ENCODE data around the gene TREML4.
"Not testable (repeated sequence)": the region's sequence is repeated elsewhere in the genome, so short reads cannot be mapped to it uniquely, and the experiment has no call there.

Gene TREML4

DNA sequence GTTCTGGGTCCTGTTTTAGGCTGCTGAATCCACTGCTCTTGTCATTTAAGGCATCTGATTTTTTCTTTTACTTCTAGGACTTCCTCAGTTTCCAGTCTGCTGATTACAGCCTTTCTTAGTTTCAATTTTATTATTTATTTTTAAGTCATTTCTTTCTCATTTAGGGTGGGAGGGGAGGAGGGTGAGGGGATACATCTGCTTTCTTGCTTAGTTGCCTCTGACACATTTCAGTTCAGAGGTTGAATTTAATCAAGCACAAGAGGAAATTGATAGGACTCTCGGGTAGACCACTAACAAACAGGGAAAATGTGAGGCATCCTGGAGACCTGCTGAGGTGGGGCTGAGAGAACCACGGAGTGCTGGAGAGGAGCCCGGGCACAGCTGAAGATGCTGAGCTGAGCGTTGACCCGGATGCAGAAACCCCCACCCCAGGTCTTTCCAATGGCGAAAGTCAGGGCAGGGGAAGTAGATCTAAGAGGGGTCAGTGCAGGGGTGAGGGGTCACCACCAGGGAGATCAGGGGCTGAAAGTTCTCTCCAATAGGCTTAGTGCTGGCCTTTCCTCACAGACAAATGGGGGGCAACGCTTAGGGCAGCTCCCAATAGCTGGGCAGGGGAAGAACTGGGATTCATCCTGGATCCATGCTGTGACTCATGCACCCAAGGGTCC is 19.6 kb upstream of the TREML4 start:
- no peak for DNase-seq (ENCODE audit: low spot score)

DNA sequence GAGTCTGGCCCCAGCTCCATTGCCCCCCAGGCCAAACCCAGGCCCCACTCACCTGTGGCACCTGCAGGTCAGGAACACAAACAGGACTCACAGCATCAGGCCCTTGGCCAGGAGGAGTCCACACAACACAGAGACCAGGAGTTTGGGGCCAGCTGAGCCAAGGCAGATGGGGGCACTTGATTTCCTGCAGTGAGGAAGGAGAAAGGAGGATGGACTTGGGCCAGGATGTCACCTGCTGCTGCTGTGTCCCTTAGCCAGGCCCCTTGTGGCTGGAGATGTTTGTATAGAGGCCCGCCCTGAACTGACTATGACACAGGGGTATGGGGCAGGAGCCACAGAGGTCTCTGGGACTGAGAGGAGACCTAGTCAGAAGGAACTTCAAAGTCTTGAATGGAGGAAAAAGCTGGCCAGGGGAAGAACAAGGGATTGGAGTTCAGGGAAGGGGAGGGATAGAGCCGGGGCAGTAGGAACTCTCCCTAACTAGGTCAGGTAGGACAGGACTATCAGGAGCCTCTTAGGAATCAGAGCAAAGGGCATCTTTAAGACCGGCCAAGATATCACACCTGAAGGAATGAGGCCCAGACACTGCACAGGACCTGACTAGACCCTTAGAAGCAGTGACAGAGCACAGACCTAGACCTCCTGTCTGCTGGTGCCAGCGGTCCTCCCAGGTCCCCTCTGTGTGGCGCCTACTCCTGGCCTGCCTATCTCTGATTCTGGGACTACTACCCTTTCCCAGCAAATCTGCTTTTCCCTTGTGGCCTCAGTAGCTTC is 18.4 kb upstream of the TREML4 start:
- no peak for DNase-seq (ENCODE audit: low spot score)

DNA sequence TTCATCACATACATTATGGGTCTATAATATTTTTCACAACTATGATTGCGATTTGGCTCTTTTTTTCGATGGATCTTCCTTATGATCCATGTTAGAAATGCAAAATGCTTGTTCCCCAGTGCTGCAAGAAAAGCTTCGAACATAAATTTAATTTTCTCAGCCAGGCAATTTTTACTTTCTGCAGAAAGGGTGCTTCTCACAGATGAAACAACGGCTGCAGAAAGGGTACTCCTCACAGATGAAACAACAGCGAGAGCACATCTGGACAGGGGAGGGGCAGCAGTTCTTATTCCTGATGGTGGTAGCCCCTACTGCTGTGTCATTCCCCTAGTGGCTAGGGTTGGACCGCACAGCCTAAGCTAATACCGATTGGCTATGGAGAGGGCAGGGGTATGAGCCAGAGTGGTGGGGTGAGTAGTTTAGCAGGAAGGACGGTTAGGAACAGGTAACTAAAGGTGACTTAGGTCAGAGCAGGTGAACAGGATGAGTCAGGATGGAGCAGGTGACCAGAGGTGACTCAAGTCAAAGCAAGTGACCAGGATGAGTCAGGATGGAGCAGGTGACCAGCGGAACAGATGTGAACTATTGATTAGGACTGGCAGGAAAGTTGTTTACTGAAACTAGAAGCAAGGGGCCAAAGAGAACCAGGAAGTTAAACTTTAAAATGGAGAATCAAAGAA is 13.4 kb upstream of the TREML4 start:
- DNase-seq (ENCODE audit: low spot score) = no peak

DNA sequence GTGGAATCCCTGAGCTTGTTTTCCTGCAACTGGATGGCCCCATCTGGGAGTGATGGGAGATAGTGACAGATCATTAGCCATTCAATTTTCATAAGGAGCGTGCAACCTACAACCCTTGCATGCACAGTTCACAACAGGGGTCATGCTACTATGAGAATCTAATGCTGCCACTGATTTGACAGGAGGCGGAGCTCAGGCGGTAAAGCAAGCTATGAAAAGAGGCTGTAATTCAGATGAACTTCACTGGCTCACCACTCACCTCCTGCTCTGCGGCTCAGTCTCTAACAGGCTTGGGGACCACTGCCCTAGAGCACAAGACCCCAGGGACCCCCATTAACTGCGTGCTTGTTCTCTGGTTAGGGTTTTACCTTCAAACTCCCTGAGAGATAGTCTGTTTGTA is 12.4 kb upstream of the TREML4 start:
- DNase-seq (ENCODE audit: low spot score) = no peak

DNA sequence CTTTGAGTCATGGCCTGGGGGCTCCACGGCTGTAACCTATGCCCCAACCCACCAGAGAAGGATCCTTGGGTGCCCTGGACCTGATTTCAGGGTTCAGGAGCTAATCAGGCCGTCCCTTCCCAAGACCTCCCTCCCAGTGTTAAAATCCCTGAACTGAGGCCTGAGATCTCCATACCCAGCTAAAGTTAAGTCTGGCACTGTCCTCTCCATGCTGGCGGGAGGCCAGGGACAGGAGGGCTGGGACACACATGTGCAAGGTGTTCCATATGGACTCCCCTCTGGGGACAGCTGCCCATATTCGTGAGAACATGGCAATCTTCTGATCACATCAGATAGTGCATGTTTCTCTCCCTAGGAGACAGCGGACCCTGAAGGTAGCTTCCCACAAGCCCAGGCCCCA is 11.5 kb upstream of the TREML4 start:
- no peak for DNase-seq (ENCODE audit: low spot score)

DNA sequence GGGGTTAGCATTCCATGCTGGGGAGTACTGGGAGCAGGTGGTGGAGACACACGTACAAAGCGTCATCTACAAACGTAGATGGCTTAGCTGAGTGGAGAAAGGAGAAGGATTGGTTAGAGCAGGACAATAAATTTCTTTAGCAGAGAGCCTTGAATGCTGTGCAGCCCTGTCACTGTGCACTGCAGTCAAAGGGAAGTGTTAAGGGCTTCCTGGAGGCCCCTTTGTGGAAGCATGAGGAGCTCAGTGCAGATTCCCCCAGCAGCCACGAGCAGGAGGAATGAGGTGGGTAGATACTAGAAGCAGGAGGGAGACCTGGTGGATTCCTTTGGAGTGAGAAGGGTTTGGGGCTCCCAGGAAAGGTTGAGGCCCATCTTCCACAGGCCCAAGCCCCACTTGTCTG is 6.1 kb upstream of the TREML4 start:
- no peak for DNase-seq (ENCODE audit: low spot score)

DNA sequence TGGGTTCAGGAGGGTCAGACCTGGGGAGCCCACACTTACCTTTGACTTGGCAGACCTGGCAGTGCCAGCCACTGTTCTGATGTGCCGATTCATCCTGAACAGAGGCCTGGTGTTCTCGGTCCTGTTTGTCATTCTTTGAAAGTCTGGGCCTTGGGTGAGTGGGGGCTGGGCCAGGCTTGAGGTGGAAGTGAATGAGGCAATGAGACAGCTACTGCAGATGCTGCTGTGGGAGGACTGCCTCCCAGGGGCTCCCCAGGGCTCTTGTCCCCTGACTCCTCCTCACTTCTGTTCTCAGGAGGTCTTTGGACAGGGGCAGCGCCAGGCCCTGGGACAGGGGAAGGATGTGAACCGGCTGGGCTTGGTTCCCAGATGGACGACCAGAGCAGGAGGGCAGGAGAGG is 5.6 kb upstream of the TREML4 start:
- DNase-seq (ENCODE audit: low spot score) = no peak

DNA sequence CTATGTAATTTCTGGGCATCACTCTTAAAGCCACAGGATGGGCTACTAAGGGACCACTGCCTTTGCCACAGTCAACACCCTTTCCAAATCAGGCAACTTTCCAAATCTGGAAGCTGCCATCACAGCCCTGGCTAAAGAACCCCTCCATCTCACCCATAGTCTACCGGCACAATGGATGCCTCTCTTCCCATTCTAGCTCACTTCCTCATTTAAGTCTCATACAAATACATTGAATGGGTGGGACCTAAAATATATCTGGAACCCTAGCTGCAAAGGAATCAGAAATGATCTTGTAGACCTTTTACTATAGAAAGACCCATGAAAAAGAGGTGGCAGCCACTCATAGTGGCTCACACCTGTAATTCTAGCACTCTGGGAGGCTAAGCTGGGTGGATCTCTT is 3.3 kb upstream of the TREML4 start:
- DNase-seq (ENCODE audit: low spot score) = no peak

DNA sequence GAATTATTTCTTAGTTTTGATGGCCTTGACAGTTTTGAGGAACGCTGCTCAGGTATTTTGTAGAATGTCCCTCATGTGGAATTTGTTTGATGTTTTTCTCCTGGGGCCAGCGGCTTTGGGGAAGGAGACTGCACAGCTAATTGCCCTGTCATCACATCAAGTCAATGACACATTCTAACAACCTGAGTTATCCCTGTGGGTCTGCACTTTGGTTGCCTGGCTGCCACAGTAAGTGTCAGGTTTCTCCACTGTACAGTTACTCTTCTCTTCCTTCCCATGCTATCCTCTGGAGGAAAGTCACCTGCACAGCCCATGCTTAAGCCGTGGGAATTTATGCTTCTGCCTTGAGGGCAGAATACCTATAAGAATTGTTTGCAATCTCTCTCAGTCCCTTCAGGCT is 1.4 kb upstream of the TREML4 start:
- no peak for DNase-seq (ENCODE audit: low spot score)

DNA sequence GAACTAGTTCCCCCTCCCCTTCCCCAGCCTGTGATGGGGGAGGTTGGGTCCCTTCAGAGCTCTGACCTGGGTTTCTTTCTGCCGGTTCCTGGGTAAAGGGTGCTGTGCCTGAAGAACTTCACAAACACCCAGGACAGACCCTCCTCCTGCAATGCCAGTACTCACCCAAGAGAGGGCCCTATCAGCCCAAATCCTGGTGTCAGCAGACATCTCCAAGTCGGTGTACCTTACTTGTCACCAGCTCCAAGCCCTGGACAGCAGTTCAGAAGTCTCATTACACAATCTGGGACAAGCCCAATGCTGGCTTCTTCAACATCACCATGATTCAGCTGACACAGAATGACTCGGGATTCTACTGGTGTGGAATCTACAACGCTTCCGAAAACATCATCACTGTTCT is 467 bp downstream of the TREML4 start:
- no peak for DNase-seq (ENCODE audit: low spot score)

DNA sequence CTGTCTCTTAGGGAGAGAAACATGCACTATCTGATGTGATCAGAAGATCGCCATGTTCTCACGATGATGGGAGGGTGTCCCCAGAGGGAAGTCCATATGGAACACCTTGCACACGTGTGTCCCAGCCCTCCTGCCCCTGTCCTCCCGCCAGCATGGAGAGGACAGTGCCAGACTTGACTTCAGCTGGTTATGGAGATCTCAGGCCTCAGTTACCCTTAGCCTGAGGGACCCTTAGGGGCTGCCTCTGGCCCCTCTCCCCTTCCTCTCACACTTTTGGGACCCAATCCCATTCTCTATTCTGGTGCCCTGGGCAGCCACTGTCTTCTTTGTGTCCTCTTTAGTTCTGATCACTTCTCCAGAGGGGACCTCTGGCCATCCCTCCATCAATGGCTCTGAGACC is 1.6 kb downstream of the TREML4 start:
- DNase-seq (ENCODE audit: low spot score) = no peak

DNA sequence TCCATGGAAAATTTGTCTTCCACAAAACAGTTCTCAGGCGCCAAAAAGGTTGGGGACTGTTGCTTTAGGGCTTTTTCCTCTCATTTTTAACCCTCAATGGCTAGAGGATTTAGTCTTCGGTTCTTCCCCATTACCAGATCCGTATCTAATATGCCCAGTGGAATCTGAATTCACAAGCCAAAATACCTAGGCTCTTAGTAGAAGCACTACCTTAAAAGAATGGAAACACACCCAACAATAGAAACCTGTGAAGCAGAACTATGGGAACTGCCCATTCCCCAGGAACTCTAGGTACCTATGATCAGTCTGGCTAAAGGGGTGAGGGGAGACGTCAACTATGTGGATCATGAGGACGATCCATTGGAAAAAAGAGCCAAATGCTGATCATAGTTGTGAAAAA is 3.1 kb downstream of the TREML4 start:
- DNase-seq (ENCODE audit: low spot score) = no peak

DNA sequence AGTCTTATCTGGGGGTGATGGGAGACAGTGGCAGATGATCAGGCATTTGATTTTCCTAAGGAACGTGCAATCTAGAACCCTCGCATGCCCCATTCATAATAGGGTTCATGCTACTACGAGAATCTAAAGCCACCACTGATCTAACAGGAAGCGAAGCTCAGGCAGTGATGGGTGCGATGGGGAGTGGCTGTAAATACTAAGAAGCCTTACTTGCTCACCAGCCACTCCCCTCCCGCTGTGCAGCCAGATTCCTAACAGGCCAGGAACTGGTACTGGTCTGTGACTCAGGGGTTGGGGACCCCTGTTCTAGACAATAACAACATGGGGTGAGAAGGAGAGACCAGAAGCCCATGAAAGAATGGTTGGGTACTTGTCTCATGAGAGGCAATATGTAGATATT is 4.5 kb downstream of the TREML4 start:
- no peak for DNase-seq (ENCODE audit: low spot score)

DNA sequence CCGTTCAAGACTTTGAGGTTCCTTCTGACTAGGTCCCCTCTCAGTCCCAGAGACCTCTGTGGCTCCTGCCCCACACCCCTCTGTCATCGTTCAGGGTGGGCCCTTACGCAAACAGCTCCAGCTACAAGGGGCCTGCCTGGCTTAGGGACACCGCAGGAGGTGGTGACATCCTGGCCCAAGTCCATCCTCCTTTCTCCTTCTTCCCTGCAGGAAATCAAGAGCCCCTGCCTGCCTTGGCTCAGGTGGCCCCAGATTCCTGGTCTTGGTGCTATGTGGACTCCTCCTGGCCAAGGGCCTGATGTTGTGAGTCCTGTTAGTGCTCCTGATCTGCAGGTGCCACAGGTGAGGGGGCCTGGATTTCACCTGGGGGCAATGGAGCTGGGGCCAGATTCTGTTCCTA is 8.1 kb downstream of the TREML4 start:
- DNase-seq (ENCODE audit: low spot score) = no peak

DNA sequence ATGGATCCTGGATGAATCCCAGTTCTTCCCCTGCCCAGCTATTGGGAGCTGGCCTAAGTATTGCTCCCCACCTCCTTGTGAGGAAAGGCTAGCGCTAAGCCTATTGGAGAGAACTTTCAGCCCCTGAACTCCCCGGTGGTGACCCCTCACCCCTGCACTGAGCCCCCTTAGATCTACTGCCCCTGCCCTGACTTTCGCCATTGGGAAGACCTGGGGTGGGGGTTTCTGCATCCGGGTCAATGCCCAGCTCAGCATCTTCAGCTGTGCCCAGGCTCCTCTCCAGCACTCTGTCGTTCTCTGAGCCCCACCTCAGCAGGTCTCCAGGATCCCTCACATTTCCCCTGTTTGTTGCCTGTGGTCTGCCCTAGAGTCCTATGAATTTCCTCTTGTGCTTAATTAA is 9.0 kb downstream of the TREML4 start:
- no peak for DNase-seq (ENCODE audit: low spot score)

DNA sequence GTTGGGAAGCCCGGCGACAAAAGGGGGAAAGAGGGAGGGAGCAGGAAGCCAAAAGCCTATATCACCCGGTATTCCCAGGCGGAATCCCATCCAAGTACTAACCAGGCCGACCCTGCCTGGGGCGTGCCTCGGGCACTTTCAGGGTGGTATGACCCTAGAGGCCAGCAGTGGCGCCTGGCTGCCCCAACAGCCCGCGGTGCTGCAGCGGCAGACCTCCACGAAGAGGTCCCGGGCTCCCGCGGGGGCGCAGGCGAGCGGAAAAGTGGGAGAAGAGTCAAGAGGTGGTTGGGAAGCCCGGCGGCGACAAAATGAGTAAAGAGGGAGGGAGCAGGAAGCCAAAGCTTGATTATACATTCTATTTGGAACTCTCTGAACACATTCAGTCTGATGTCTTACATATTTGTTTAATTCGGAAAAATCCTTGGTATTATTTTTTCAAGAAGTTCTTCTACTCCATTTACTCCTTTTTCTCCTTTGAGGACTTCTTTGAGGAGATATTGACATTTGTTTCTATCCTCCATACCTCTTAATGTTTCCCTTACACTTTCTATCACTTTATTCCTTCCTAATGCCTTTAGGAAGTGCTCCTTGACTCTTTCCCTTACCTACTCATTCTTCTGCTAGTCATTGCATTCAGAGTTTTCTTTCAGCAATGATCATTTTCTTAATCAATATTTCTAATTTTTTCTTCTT is 11.5 kb downstream of the TREML4 start:
- DNase-seq (ENCODE audit: low spot score) = no peak

DNA sequence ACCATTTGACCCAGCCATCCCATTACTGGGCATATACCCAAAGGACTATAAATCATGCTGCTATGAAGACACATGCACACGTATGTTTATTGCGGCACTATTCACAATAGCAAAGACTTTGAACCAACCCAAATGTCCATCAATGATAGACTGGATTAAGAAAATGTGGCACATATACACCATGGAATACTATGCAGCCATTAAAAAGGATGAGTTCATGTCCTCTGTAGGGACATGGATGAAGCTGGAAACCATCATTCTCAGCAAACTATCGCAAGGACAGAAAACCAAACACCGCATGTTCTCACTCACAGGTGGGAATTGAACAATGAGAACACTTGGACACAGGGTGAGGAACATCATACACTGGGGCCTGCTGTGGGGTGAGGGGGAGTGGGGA is 18.4 kb downstream of the TREML4 start:
- not testable (repeated sequence) for DNase-seq (ENCODE audit: low spot score)

DNA sequence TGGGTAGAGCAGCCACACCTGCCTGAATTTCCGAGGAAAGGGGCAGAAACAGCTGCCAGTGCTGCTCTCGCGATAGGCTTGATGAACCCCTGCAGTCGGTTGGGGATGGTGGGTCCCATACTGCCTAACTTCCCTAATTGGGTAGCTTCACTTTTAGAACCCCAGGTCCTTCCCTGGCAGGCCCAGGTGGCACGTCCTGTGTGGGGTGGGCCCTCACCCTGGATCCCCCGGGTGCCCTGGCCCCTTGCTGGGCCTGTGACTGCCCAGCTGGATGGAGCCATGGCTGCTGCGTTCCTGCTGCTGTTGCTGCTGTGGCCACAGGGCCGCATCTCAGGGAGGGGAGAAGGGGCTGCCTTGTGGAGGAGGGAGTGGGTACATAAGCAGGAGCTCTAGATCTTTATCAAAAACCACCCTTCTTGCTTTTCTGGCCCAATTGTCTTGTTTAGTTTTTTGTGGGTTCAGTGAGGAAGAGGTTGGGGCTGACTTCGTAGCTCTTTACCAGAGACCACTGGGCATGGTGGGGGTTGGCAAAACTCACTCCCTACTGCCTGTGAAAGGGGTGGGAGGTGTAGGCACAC is 19.2 kb downstream of the TREML4 start:
- no peak for DNase-seq (ENCODE audit: low spot score)

DNA sequence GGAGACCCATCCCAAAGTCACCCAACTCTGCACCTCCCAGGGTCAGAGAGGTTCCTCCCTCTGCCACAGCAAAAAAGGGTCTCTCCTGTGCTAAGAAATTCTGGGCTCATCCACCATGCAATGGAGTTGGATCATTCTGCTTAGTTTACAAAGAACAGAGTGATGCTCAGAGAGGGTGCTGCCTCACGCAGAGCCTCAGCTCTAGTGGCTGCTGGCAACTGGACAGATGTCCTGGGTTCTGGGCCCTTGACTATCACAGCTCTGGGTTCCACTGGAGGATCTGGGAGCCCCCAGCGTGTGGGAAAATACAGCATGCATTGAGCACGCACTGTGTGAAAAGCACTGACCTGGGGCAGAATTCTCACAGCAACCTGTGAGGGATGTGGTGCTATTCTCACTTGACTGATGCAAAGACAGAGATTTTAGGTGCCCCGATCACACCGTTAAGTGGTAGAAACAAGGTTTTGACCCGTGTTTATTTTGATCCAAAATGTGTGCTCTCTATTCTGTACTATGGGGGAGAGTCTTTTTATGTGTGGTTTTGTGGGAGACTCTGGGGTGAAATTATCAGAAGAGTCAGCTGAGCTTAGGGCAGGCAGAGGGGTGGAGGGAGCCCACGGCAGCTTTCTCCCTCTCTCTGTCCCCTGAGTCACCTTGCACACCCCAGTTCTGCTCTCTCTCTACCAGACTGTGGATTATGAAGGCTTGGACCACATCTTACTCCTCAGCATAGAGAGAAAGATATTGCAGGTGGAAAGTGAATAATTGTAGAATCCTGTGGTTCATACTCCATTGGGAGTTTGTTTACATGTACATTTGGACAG is 19.9 kb downstream of the TREML4 start:
- DNase-seq (ENCODE audit: low spot score) = no peak

DNA sequence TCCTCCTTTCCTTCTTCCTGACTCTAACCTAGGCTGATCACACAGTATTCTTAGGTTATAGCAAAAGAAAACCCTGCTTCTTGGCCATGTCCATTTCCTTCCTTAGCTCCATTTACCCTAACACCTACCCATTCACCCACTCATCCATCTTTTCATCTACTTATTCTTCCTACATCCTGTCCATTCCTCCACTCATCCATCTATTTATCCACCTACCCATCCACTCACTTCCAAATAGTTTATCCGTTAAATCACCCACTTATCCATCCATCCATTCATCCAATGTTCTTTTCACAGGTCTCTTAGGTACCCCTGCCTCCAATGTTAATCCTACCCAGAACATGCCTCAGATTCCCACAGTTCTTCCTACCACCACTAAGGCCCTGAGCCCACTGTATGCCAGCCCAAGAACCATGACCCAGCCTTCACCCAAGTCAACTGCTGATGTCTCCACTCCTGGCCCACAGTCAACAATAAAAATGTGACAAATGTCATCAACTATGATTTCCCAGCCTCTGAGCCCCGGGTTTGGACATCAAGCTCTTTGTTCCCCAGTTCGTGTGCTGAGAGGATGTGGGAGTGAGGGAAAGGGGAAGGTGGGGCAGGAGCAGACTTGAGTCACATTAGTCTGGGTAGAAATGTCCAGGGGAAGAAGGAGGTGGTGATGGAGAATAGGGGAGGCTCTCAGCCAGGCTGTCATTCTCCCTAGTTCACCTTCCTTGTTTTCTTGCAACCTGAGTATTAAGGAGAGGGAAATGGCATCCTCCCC is 24.4 kb downstream of the TREML4 start:
- no peak for DNase-seq (ENCODE audit: low spot score)

DNA sequence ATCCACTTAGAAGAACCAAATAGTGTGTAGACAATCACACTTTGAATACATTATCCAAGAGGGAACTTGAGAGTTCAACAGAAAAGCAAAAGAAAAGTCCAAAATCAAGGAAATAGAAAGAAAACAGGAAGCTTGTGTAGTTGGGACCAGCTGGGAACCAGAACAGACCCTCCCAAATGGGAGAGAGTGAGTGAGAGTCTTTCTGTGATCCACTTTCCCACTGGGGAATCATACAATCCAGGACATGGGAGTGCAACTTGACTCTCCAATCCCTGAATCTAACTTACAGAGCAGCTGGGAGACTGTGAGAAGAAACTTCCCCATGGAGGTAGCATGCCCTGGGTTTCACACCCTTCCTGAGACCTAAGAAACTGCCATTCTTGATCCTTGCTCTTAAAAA is 27.0 kb downstream of the TREML4 start:
- DNase-seq (ENCODE audit: low spot score) = no peak
